ENCODE data around the gene FAM53A.
"Not testable (repeated sequence)": the region's sequence is repeated elsewhere in the genome, so short reads cannot be mapped to it uniquely, and the experiment has no call there.

Gene FAM53A

DNA sequence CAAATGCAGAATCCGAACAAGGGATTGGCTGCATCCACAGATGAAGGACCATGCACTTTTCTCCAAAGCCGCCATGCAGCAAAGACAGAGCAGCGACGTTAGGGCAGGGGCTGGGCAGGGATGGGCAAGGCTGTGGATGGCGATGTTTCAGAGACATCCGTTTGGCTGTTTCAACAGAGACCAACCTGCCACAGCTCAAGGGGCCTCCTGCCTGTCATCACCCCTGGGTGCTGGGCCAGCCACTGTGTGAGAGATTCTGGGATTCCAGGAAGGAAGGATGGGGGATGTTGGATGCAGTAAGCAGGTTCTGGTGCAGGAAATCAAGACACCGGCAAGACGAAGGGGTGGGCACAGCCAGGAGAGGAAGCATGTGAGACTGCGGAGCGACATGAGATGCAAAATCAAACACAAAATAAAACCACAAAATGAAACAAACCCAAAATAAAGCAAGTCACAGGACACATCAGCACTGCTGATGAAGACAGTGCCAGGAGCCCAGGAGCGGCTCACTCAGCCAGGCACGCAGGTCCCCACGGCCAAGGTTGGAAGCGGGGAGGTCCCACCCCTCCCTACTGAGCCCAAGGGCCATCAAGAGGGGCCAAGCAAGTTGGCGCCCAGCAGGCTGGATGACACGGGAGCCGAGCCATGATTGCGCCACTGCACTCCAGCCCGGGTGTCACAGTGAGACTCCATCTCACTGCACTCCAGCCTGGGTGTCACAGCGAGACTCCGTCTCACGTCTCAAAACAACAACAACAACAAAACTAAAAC lies 68.1 kb downstream of the FAM53A start:
- no peak for DNase-seq

DNA sequence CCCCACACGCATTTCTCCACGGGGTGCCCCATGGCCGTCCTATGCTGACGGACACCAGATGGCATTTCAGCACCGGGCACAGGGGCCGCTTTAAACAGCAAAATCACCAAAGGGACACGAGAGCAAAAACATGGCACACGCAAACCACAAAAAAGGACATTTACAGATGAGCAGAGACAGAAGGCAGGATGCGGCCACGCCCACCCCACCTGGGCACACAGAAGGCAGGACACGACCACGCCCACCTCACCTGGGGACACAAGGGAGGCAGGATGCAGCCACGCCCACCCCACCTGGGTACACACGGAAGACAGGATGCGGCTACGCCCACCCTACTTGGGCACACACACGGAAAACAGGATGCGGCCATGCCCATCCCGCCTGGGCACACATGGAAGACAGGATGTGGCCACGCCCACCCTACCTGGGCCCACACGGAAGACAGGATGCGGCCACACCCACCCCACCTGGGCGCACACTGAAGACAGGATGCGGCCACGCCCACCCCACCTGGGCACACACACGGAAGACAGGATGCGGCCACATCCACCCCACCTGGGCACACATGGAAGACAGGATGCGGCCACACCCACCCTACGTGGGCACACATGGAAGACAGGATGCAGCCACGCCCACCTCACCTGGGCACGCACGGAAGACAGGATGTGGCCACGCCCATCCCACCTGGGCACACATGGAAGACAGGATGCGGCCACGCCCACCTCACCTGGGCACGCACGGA lies 69.1 kb downstream of the FAM53A start:
- no peak for DNase-seq

DNA sequence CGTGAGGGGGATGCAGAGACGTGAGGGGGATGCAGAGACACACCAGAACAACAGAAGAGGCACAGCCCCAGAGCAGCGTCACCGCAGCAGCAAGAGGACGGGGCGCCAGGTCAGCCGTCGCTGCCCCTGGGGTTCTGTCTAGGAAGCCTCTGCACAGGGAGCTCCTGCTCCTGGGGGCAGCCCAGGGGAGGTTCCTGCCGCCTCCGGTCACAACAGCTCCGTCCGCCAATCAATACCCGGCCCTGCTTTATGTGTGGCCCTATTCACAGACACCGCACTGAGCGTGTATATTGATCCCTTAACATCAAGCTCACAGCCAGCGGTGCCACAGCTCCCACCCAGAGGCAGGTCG lies 69.6 kb downstream of the FAM53A start:
- no peak for DNase-seq

DNA sequence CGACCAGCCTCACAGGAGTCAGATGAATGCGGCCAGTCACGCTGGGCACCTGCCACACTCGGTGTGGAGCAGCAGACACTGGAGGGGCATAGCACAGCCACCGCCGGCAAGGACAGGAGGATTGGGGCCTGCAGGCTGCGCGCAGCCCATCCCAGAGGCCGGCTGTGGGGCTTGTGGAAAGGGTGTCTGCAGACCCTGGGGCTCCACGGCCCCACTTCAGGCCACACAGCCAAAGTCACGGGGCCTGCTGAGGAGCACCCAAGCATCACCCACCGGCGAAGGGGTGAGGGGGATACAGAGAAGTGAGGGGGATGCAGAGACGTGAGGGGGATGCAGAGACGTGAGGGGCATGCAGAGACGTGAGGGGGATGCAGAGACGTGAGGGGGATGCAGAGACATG lies 70.1 kb downstream of the FAM53A start:
- DNase-seq = no peak

DNA sequence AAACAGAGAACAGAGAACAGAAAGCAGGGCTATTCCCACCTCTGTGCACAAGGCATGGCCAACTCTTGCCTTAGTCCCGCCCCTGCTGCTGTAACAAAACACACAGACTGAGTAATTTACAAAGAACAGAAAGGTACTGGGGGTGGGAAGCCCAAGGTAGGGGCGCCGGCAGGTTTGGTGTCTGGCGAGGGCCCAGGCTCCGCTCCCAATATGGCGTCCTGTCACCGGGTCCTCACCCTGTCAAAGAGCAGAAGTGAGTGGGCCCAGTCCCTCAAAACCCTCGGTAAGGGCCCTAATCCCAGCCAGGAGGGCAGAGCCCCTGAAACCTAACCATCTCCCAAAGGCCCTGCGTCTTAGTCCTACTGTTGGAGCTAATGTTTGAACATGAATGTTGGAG lies 71.0 kb downstream of the FAM53A start:
- no peak for DNase-seq

GRCh38 chr4:1612278-1613098 lies 71.6 kb downstream of the FAM53A start:
- DNase-seq = no peak

- no peak for DNase-seq
Measured at GRCh38 chr4:1611501-1611870, 72.6 kb downstream of the FAM53A start.

DNA sequence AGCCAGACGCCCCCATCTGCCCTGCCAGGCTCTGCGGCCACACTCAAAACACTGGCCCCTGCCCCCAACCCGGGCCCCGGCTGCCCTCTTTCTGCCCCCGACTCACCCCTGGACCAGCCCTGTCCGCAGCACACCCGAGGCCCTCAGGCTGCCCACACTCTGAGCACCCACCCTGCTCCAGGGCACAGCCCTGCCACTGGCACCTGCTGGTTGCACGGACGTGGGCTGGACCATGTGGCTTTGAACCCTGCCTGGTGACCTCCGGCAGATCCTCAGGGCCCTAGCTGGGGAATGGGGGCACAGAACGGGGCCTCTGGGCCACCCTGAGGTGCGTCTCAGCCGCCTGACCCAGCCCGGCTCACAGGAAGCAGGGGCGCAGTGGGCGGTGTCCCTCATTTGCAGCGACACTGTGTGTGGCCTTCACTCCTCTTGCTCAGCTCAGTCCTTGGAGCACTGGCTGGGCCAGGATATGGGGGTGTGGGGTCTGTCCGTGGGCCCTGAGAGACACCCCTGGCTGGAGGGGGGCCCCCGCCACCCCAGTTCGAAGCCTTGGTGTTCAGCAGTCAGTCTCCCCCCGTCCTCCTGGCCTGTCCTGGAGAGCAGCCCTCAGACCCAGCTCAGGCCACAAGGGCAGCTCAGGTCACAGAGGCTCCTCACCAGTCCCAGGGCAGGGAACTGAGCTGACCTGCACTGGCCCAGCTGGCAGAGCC lies 73.2 kb downstream of the FAM53A start:
- no peak for DNase-seq

- DNase-seq = no peak
Measured at GRCh38 chr4:1609901-1610790, 74.0 kb downstream of the FAM53A start.

DNA sequence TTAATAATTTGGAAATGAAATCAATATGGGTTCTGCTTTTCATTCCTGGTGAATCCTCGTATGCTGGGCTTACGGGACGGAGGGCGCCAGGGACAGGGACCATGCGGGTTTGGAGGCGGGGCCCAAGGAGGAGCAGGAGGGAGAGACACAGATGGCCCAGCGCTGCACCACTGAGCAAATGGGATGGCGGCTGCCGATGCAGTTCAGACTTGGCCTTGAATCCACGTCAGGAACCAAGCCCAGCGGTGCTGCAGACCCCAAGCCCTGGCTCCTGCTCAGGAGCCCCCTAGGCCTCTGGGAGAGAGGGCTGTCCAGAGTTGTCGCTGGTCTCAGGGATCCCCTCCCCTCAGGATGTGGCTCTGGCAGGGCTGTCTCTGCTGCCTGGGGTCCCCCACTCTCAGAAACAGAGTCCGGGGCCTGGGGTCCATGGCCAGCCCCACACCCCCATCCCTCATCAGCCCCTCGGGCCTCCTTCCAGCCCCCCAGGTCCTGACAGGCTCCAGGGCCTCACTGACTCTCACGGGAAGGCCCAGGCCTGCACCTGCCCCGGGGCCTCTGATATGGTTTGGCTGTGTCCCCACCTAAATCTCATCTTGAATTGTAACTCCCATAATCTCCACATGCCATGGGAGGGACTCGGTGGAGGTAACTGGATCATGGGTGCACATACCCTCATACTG lies 75.2 kb downstream of the FAM53A start:
- DNase-seq = no peak

DNA sequence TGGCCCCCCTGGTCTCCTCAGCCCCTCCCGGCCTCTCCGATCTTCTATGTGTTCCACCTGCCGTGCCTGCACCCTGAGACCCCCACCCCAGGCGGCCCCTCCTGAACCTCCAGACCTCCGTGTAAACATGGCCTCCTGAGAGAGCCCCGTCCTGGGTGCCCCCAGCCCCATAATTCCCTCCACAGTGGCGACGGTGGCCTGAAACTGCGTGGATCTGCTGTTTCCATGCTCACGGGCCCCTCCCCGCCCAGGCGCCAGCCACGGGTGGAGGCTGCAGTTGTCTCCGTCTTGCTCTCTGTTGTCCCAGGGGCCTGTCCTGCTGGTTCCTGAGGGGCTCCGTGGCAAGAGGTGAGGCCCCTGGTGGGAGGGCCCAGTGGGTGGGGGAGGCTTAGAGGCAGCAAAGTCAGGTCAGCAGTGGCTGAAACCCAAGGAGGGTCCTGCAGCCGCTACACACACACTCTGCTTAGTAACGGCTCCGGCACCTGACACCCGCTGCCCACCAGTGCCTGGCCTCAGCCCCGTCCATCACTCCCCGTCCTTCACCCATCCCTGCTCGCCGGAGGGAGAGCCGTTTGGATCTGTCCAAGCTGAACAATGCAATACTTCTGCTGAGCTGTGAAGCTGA lies 75.8 kb downstream of the FAM53A start:
- no peak for DNase-seq

DNA sequence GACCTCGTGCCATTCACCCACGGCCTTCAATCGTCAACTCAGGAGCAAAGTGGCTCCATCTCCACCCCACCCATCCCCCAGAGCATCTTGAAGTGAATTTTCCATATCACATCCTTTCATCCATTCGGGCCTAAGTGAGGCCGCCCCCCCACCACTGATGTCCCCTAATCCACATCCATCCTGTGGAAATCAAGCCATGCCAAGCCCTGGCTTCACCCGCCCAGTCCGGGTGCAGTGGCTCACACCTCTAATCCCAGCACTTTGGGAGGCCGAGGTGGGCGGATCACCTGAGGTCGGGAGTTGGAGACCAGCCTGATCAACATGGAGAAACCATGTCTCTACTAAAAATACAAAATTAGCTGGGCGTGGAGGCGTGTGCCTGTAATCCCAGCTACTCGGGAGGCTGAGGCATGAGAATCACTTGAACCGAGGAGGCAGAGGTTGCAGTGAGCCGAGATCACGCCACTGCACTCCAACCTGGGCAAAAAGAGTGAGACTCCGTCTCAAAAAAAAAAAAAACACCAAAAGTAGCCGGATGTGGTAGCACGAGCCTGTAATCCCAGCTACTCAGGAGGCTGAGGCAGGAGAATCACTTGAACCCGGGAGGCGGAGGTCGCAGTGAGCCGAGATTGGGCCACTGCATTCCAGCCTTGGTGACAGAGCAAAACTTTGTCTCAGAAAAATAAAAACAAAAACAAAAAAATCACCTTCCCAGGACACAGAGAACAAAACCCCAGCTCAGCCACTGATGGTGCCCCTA lies 76.5 kb downstream of the FAM53A start:
- DNase-seq = not testable (repeated sequence)

- DNase-seq = no peak
Measured at GRCh38 chr4:1604706-1605205, 79.4 kb downstream of the FAM53A start.

DNA sequence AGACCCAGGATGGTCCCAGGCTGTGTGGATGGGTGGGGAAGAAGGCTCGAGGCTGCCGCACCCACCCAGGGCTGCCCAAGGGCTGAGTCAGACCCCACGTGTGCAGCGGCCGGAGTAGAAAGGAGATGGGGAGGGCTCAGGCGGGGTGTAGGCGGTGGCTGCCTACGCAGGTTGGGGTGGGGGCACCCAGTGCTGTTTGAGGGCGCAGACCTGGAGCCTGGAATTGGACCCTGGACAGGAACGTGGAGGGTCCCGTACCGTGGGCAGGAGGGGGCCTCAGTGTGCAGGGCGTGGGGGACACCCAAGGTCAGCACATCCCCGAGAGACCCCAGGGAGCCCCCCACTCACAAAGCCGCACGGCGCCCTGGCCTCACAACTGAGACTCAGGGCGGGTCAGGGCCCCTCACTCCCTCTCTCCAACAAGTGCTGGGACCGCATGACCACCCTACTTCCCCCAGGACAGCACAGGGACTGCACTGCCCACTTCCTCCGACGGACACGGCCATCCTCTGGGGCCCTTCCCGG lies 79.9 kb downstream of the FAM53A start:
- no peak for DNase-seq

DNA sequence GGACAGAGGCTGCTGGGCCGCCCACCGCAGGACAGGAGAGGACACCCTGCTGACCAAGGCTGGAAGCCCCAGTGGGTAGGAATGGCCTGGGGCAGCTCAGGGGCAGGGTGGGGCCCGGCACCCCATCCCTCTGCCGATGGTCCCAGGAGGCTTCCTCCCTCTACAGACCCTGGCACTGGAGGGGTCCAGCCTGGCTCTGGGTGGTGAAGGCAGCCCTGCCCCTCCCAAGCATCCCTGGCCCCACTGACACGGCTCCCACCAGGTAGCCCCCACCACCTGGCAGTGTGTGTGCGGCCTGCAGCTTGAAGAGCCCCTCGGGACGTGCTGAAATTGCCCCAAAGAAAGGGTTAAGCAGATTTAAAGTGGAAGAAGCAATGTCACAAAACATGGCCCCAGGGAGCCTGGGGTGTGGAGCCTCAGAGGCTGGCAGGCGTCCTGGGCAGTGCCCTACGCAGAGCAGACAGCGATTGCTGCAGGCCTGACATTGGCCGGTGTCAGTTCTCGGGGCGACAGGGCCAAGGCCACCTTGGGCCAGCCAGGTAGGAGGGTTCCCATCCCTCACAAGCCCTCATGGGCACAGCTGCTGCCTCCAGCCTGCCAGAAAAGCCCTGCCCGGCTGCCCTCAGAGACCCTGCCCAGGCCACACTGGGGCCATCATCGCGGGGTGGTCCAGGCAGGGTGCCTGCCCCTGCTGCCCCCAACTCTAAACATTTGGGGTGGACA lies 80.5 kb downstream of the FAM53A start:
- DNase-seq = no peak

GRCh38 chr4:1602655-1603412 lies 81.3 kb downstream of the FAM53A start:
- no peak for DNase-seq

DNA sequence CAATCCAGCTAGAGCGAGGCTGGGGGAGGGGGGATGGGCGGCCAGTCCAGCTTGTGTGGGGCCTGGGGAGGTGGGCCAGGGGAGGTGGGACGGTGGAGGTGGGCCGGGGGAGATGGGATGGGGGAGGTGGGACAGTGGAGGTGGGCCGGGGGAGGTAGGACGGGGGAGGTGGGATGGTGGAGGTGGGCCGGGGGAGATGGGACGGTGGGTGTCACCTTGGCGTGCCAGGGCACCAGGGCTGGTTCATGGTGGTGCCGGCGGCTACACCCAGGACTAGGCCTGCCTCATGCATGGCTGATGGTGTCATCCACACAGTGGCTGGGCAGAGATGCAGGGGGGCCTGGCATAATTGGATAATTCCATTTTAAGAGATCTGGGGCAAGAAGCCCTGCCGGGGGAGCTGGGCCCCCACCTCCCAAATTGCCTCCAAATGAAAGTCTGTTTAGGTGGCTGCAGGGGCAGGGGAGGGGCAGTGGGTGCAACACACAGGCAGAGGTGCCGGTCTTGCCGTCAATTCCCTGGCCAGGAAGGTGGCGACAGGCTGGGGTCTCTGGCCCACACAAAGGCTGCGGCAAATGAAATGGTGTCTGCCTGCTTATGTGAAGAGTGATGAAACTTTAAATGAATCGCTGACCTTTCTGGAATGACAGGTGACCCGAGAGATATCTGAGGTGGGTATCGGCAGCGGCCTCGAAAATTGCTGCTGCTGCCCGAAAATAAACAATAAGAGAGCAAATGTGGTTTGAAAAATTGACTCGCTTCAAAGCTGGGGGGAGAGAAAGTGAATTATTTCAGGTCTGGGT lies 82.1 kb downstream of the FAM53A start:
- DNase-seq = no peak

GRCh38 chr4:1601533-1601835 lies 82.6 kb downstream of the FAM53A start:
- no peak for DNase-seq
